Measurements from ENCODE around the gene CD2AP.
"Not testable (repeated sequence)": the region's sequence is repeated elsewhere in the genome, so short reads cannot be mapped to it uniquely, and the experiment has no call there.

Gene CD2AP

DNA sequence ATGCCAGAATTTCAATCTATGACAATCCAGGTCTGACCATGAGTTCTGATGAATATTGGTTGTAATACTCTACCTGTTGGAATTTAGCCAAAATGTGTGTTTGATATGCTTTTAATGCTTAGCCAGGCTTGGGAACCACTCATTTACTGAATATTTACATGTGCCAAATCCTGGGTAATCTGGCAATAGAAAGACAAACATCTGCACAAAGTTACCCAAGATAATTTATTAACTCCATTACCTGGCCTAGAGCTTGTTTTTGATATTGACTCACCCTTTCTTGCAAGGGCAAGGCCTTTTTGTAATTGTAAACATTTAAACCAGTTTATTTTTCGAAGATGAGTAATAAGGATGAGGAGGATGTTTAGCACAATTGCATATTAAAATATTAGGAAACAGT is 13.5 kb upstream of the CD2AP start:
- no peak for DNase-seq (ENCODE audit: low spot score)

DNA sequence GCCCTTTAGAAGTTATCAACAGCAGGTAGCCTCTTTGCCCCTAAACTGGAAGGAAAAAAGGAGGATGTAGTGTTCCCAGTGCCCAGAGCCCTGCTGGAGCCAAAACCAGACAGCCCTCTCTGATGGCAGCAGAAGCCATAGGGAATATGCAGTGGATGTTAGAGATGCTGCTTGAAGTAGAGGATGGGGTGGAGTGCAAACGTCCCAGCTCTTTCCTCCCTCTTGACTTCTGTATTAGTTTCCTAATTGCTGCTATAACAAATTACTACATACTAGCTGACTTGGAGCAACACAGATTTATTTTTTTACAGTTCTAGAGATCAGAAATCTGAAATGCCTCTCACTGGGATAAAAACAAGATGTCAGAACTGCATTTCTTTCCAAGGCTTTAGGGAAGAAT is 12.5 kb upstream of the CD2AP start:
- no peak for DNase-seq (ENCODE audit: low spot score)

- DNase-seq (ENCODE audit: low spot score): no peak
Observed at GRCh38 chr6:47471911-47472310, 5.7 kb upstream of the CD2AP start.

DNA sequence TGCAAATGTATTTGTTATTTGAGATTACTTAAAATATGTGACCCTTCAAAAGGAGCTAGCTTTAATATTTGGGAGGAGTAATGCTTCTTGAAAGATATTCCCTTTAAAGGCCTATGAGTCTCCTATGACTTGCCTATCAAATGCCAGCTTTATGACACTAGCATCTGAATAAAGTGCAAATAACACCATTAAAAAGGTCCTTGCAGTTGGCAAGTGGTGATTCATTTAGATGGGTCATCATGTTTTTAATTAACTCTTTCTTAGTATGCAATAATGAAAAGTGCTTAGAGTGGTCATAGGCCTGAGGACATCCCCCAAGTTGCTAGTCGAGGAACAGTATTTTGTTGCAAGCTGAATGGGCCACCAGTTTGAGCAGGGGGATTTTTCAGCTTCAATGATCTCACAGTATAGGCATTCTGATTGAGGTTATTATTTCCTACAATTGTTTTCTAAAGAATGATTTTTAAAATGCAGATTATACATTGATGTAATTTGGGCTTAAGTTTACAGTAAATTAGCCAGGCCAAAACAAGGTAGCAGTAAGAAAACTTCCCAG is 3.7 kb upstream of the CD2AP start:
- no peak for DNase-seq (ENCODE audit: low spot score)

- no peak for DNase-seq (ENCODE audit: low spot score)
Observed at GRCh38 chr6:47475319-47475816, 2.2 kb upstream of the CD2AP start.

DNA sequence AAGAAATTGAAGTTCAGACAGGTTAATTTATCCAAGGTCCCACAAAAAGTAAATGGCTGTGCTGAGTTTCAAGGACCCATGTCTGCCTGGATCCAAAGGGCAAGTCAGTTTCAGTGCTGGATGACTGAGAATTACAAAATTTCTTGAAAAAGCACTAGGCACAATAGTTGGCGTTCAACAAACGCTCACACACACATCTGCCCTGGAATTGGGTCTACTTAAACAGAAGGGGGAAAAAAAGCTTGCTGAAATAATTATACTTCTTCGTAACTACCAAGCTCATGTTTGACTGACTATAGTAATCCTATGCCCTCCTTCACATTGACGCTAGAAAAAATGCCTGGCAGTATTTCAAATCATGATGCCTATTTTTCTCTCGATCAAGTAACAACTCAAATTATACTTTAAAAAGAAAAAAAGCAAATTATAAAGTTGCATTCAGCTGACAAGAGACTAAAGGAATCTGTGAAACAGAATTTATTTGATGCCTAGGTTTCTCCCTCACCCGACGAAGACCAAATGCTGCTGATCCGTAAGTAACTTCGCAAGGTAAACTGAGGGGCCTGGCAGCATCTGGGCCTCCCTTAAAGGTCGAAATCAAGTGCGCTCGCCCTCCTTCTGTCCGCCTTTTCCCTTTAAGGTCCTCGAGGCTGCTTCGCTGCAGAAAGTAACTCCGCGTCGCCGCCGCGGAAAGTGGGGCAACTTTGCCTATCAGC is 650 bp upstream of the CD2AP start:
- no peak for DNase-seq (ENCODE audit: low spot score)

- no peak for DNase-seq (ENCODE audit: low spot score)
Observed at GRCh38 chr6:47478233-47479139, 897 bp downstream of the CD2AP start.

- DNase-seq (ENCODE audit: low spot score): no peak
Observed at GRCh38 chr6:47479140-47479508, 1.5 kb downstream of the CD2AP start.

DNA sequence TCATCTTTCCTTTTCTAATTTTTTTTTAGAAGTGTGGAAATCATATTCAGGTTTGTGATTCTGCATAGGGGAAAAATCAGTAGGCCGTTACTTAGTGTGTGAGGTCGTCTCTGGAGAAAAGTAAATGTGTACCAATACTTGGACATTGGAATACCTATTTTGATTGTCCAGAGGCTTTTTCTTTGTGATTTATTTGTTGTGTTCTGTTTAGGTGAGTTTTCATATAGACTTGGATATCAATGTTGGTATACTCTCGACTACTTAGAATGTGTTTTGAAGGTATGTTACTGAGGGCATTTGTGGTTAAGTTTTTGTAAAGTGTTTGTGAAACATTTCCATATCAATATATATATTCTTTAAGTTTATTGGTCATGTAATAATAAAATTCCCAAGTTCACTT is 2.3 kb downstream of the CD2AP start:
- no peak for DNase-seq (ENCODE audit: low spot score)

GRCh38 chr6:47481213-47481612 is 3.6 kb downstream of the CD2AP start:
- not testable (repeated sequence) for DNase-seq (ENCODE audit: low spot score)

- no peak for DNase-seq (ENCODE audit: low spot score)
Observed at GRCh38 chr6:47481806-47482205, 4.2 kb downstream of the CD2AP start.

DNA sequence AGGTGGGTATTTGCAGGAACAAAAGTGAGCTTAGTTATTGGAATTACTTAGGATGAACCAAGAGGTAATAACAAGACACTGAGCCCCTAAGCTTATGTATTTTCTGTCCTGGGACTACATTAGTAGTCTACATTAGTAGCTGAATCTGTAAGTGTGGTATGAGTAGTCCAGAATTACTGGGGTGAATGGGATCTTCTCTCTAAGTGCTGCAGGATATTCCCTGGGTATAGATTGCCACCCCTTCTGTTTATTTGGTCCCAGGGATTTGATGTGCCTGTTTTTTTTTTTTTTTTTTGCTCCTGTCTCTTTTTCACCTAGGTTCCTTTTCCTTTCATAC is 5.9 kb downstream of the CD2AP start:
- DNase-seq (ENCODE audit: low spot score): no peak

GRCh38 chr6:47483853-47484546 is 6.4 kb downstream of the CD2AP start:
- no peak for DNase-seq (ENCODE audit: low spot score)

DNA sequence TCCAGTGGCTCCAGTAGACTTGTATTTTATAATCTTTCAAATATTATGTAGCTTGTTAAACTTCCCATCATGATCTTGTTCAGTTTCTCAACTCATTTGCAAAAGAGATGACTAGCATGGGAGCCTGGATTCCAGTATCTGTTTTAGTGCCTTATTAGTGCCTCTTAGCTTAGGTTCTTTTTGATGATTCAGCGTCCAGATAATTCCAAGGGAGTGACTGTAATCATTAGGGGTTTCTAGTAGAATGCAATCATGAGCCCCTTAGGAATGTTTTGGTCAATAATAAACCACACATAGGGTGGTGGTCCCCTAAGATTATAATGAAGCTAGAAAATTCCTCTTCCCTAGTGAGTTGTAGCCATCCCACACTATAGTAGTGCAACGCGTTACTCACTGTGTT is 7.0 kb downstream of the CD2AP start:
- DNase-seq (ENCODE audit: low spot score): no peak

DNA sequence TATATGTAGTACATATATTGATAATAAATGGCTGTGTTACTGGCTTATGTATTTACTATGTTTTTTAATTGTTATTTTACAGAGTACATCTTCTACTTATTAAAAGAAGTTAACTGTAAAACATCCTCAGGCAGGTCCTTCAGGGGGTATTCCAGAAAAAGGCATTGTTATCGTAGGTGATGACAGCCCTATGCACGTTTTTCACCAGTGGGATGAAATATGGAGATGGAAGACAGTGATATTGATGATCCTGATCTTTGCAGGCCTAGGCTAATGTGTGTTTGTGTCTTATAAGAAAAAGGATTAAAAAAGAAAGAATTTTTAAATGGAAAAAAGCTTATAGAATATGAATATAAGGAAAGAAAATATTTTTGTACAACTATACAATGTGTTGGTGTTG is 7.5 kb downstream of the CD2AP start:
- DNase-seq (ENCODE audit: low spot score): no peak

DNA sequence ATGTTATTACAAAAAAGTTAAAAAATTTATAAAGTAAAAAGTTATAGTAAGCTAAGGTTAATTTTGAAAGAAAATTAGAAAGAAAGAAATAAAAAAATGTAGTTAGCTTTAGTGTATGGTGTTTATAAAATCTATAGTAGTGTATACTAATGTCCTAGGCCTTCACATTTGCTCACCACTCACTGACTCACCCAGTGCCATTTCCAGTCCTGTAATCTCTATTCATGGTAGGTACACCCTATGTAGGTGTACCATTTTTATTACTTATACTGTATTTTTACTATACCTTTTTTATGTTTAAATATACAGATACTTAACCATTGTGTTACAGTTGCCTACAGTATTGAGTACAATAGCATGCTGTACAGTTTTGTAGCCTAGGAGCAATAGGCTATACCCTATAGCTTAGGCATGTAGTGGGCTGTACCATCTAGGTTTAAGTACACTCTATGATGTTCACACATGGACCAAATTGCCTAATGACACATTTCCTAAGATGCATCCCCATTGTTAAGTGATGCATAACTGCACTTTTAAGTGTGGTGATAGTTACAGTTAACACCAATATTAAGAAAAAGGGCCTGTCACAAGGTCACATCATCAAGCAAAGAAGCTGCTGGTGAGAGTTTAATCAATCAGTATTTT is 8.0 kb downstream of the CD2AP start:
- no peak for DNase-seq (ENCODE audit: low spot score)

DNA sequence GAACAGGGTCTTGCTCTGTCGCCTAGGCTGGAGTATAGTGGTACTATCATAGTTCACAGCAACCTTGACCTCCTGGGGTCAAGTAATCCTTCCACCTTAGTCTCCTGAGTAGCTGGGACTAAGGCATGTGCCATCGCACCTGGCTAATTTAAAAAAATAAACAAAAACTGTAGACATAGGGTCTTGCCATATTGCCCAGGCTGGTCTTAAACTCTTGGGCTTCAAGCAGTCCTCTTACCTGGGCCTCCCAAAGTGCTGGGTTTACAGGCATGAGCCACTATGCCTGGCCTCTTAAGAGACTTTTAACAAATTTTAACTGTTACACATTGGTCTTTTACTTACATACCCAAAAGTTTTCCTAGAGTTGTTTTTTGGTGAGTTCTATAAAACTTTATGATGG is 12.4 kb downstream of the CD2AP start:
- no peak for DNase-seq (ENCODE audit: low spot score)

- no peak for DNase-seq (ENCODE audit: low spot score)
Observed at GRCh38 chr6:47490676-47491075, 13.1 kb downstream of the CD2AP start.

DNA sequence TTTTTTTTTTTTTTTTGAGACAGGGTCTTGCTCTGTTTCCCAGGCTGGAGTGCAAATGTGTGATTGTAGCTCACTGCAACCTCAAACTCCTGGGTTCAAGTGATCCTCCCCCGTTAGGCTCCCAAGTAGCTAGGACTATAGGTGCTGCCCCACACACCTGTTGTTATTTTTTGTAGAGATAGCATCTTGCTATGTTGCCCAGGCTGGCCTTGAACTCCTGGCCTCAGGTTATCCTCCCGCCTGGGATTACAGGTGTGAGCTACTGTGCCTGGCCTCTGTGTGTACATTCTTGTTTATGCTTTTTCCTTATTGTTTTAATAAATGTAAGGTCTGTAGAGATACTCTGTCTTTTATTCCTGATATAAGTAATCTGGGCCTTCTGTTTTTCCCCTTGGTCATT is 14.8 kb downstream of the CD2AP start:
- no peak for DNase-seq (ENCODE audit: low spot score)

GRCh38 chr6:47495207-47495606 is 17.6 kb downstream of the CD2AP start:
- DNase-seq (ENCODE audit: low spot score): no peak

DNA sequence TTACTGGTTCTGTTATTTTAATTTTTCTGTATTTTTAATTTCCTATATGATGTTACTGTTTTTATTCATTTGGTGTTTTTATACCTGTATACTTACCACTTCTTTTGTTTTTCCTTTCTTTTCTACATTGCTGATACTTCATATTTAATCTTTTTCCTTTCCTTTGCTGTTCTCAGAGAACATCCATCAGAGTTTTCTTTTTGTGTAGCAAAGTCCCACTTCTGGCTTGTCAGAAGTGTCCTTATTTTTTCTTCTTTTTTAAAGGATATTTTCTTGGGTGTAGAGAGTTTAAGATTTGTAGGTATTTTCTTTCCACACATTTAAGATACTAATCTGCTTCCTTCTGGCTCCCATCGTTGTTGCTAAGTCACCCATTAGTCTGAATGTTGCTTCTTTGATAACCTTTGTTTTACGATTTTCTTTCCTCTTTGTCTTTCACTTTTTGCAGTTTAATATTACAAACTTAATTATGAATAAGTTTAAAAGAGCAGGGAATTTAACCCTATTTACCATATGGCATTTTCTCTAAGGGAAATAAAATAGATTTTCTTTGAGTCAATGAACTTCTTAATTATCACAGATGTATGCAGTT is 18.5 kb downstream of the CD2AP start:
- no peak for DNase-seq (ENCODE audit: low spot score)

All from HuH-7.5 (cell line).